ENCODE data around the gene OR2C3.

- TF ChIP-seq CTCF (IDR thresholded peaks at IDR 0.05) (no peak), POLR2A (IDR thresholded peaks at IDR 0.05) (no peak)
These were observed 40.3 kb upstream of the OR2C3 start for GRCh38 chr1:247576514-247576913.

Data from uterus (tissue), 2 donors.